GM19328 (cell line): ENCODE measurements around the gene ZNF302.

Experiments
- ATAC-seq: cut with Tn5 transposase; IDR thresholded peaks from one replicate; pipeline ENCODE4 v1.9.1; 2021; ENCODE audit warnings: mild to moderate bottlenecking, moderate library complexity; ENCODE audit not compliant: unreplicated experiment

The ZNF302 gene

GRCh38 chr19:34731019-34731829 is 53.7 kb downstream of the ZNF302 start:
- ATAC-seq = no peak

- ATAC-seq = no peak
Measured at GRCh38 chr19:34731964-34732363, 54.5 kb downstream of the ZNF302 start.

GRCh38 chr19:34732612-34733211 is 55.2 kb downstream of the ZNF302 start:
- ATAC-seq = no peak

- ATAC-seq = no peak
Measured at GRCh38 chr19:34733266-34733745, 55.8 kb downstream of the ZNF302 start.

- peak; percentile 78 for ATAC-seq
Measured at GRCh38 chr19:34733746-34734536, 56.5 kb downstream of the ZNF302 start, which contains the start of gene ZNF181. ZNF181 (plus strand) TSS chr19:34734243; CDS start chr19:34735038, 795 bp downstream.

- no peak for ATAC-seq
Measured at GRCh38 chr19:34734537-34735103, 57.1 kb downstream of the ZNF302 start.
